Activated naive CD4-positive, alpha-beta T cell treated with anti-CD3 and anti-CD28 coated beads for 36 hours (primary cell): Measurements from ENCODE around the gene RXFP1. TPM values are rescaled to one million over a fixed set of nuclear protein-coding genes. Genes with fewer than 3 reads are reported as not detected.
A peak's percentile ranks its signal among the peaks of the same experiment; 100 is the strongest.

Source experiments
- CTCF ChIA-PET: fragments of 350-600 bp; sonication (Branson Sonifier 250); formaldehyde crosslinking; loops from one replicate; lab custom pipeline; 2021; ENCODE audit warnings: antibody characterized with exemption; lab: Charles Lee
- DNase-seq: peaks from one replicate; pipeline ENCODE4 v3.0.0-alpha.2; 2020
- H3K27ac Mint-ChIP-seq: one replicate; pipeline ENCODE4 v1.8.0; 2021; ENCODE audit warnings: mild to moderate bottlenecking, mixed read lengths
- H3K27me3 Mint-ChIP-seq: one replicate; pipeline ENCODE4 v1.8.0; 2021; ENCODE audit warnings: low read depth, mixed read lengths
- H3K36me3 Mint-ChIP-seq: one replicate; pipeline ENCODE4 v1.8.0; 2021; ENCODE audit warnings: low read depth, mixed read lengths
- H3K4me1 Mint-ChIP-seq: one replicate; pipeline ENCODE4 v1.8.0; 2021; ENCODE audit warnings: low read depth, mixed read lengths
- H3K4me3 Mint-ChIP-seq: one replicate; pipeline ENCODE4 v1.8.0; 2021; ENCODE audit warnings: mild to moderate bottlenecking, moderate library complexity, mixed read lengths
- H3K9me3 Mint-ChIP-seq: one replicate; pipeline ENCODE4 v1.8.0; 2021; ENCODE audit warnings: mixed read lengths
- intact Hi-C: fragments of 100-400 bp; cut with micrococcal nuclease; formaldehyde crosslinking; loops from one replicate; pipeline ENCODE4 v1.15.1; 2023
- total RNA-seq, 2 experiments: library from RNA; stranded (reverse); gene quantifications; one replicate each; pipeline ENCODE4 v1.2.3, GENCODE V29; 2021

RXFP1 gene
- total RNA-seq, 2 experiments from 2014 or later, result not detected

DNA sequence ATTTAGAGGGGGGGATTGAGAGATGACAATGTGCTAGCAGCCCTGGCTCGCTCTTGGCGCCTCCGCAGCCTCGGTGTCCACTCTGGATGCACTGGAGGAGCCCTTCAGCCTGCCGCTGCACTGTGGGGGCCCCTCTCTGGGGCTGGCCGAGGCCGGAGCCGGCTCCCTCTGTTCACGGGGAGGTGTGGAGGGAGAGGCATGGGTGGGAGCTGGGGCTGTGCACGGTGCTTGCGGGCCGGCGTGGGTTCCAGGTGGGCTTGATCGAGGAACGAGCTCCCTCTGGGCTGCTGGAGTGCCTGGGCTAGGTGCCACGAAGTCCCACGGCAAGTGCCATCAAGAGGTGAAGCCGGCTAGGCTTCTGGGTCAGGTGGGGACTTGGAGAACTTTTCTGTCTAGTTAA lies 143.1 kb downstream of the RXFP1 start:
- Mint-ChIP-seq H3K27ac (no peak overlapping the region), H3K4me3 (no peak overlapping the region), H3K4me1 (peaks cover 5% of the 10 kb centered on the region), H3K36me3 (peaks cover 2% of the 10 kb centered on the region), H3K9me3 (no peaks in the 10 kb centered on the region), H3K27me3 (no peaks in the 10 kb centered on the region)
- intact Hi-C loops, result no loop called here
- CTCF ChIA-PET, result no interaction called here
- no peak for DNase-seq

DNA sequence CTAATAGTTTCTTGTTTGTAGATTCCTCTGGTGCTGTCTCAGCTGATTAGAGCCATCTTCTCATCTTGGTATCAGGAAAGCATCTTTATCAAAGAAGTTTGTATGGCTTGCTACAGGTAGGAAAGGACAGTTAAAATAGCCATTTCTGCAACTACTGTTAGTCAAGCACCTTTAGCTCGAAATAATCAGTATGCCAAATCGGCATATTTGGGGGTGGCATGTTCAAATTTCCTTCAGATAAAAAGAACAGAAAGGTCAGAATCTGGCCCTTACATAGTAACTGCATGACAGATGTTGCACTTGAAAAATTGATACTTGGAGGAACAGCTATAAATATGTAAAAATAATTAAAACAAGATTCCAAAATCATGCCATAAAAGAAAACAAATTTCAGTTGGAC lies 145.2 kb downstream of the RXFP1 start:
- Mint-ChIP-seq H3K4me3 (no peak overlapping the region), H3K36me3 (peaks cover 3% of the 10 kb centered on the region), H3K4me1 (peaks cover 13% of the 10 kb centered on the region), H3K27me3 (no peaks in the 10 kb centered on the region), H3K27ac (no peak overlapping the region), H3K9me3 (no peaks in the 10 kb centered on the region)
- DNase-seq, result no peak
- intact Hi-C loops, result loop anchor here (2.0 kb wide), 1 partner anchor 170 kb away; no protein-coding TSS in a partner anchor
- CTCF ChIA-PET, result interaction anchor here (0.6 to 0.7 kb wide), 3 partner anchors 58 to 139 kb away, joined by 3 to 4 read pairs (median 3); no protein-coding TSS in a partner anchor

DNA sequence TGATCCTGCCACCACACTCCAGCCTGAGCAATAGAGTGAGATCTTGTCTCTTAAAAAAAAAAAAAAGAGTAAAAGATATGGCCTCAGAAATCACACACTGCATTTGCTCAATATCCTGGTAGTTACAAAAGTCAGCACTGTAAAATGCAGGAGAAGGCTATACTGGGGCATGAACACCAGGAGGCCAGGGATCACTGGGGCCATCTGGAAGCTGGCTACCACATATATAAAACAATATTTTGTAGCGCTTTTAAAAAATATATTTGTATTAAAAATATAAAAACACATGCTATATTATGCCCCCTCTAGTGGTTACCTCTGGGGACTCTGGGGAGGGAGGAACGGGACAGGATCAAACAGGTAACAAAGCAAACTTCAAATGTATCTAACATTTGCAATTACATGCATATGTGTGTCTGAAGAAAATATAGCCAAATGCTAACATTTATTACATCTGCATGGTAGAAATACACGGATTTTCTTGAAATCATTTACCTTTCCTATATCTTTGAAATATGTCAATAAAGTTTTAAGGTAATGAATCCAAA lies 146.0 kb downstream of the RXFP1 start:
- no peaks in the 10 kb centered on the region for H3K27me3 Mint-ChIP-seq
- intact Hi-C loops, result loop anchor here (2.0 kb wide), 1 partner anchor 171 kb away; no protein-coding TSS in a partner anchor
- H3K27ac Mint-ChIP-seq, result no peak overlapping the region
- DNase-seq, result peak; percentile 28
- CTCF ChIA-PET, result interaction anchor here (0.6 to 0.7 kb wide), 6 partner anchors 59 to 441 kb away, joined by 3 to 5 read pairs (median 4); no protein-coding TSS in a partner anchor
- no peaks in the 10 kb centered on the region for H3K9me3 Mint-ChIP-seq
- H3K36me3 Mint-ChIP-seq, result peaks cover 3% of the 10 kb centered on the region
- H3K4me1 Mint-ChIP-seq, result peaks cover 16% of the 10 kb centered on the region
- H3K4me3 Mint-ChIP-seq, result no peak overlapping the region

DNA sequence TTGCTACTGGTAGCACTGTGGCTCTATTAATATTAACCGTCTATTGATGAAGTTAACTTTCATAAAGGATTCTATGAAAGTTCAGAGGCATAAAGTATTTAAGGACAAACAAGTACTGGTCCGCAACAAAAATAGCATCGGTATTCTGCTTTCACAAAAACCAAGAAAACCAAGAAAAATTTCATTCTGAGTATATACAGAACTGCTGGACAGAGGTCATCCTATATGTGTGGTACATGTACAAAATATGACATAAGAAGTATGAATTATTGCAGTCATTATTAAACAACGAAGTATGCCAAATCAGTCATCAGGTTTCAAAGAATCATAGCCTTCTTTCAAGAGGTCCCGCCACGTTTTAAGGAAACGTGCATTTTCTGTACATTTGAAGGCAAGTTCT lies 147.6 kb downstream of the RXFP1 start:
- Mint-ChIP-seq H3K9me3 (no peaks in the 10 kb centered on the region), H3K27me3 (no peaks in the 10 kb centered on the region), H3K27ac (no peak overlapping the region), H3K36me3 (peaks cover 3% of the 10 kb centered on the region), H3K4me1 (peaks cover 19% of the 10 kb centered on the region), H3K4me3 (no peak overlapping the region)
- intact Hi-C loops, result no loop called here
- no peak for DNase-seq
- CTCF ChIA-PET, result interaction anchor here (0.7 to 1.2 kb wide), 3 partner anchors 34 to 245 kb away, joined by 3 to 4 read pairs (median 3); no protein-coding TSS in a partner anchor

DNA sequence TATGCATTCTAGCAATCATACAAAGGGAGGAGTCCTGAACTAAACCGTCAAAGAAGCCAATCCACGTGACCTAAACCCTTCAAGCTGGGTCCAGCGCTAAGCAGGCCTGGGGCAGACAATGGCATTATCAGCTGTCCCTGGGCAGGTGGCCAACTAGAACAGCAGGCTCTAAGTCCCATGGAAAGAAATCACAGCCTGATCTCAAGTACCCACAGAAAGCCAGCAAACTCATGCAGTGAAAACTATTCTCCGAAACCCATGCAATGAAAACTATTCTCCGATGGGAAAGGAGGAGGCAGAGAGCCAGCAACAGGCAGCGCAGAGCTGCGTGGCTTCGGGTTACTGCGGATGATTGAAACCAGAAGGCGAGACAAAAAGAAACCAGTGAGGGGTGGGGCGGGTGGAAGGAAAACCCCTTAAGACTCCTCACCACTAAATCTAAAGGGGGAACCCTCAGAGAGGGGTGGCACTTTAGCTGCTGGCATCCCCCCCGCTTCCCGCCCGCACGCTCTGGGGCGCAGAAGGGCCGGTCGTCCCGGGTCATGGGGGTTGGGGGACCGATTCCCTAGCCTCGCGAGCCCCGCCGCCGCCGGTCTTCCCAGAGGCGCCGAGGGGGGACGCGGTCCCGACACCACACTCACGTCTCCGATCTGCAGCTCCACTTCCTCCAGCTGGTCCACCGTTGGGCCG lies 149.4 kb downstream of the RXFP1 start:
- peak; percentile 86 for DNase-seq
- intact Hi-C loops, result loop anchor here (1.0 to 5.0 kb wide), 7 partner anchors 52 to 535 kb away; partner anchors contain the start of genes PPID and TMEM144
- peaks cover 3% of the 10 kb centered on the region for H3K36me3 Mint-ChIP-seq
- H3K9me3 Mint-ChIP-seq, result no peaks in the 10 kb centered on the region
- H3K4me3 Mint-ChIP-seq, result peak overlapping the region; percentile 96
- no peaks in the 10 kb centered on the region for H3K27me3 Mint-ChIP-seq
- CTCF ChIA-PET, result interaction anchor here (1.1 kb wide), 1 partner anchor 54 kb away, joined by 4 read pairs; no protein-coding TSS in a partner anchor
- peaks cover 19% of the 10 kb centered on the region for H3K4me1 Mint-ChIP-seq
- H3K27ac Mint-ChIP-seq, result peak overlapping the region; percentile 94

DNA sequence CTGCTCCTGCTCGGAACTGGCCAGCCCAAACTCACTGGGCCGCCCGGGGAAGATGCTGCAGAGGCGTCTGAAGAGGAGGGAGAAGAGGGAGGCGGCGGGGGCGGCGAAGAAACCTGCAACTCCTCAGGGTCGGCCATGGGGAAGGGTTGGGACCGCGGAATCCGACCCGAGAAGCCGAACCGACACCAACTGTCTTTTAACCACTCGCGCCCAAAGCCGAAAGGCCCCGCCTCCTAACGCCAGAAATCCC lies 149.9 kb downstream of the RXFP1 start, which contains the start of gene C4orf46:
C4orf46 (minus strand) TSS at position 223 of the 250 bp plus-strand sequence; CDS start at position 137, 86 bp downstream.
- peak within 1 kb of the TSS; percentile 94 for H3K27ac Mint-ChIP-seq
- CTCF ChIA-PET, result no interaction called here
- H3K4me1 Mint-ChIP-seq, result peaks cover 19% of the 10 kb centered on the region
- no peak for DNase-seq
- intact Hi-C loops, result loop anchor here (1.0 to 5.0 kb wide), 7 partner anchors 52 to 535 kb away; partner anchors contain the start of genes PPID and TMEM144
- H3K27me3 Mint-ChIP-seq, result no peaks in the 10 kb centered on the region
- peaks cover 3% of the 10 kb centered on the region for H3K36me3 Mint-ChIP-seq
- no peaks in the 10 kb centered on the region for H3K9me3 Mint-ChIP-seq
- H3K4me3 Mint-ChIP-seq, result peak within 1 kb of the TSS; percentile 96

DNA sequence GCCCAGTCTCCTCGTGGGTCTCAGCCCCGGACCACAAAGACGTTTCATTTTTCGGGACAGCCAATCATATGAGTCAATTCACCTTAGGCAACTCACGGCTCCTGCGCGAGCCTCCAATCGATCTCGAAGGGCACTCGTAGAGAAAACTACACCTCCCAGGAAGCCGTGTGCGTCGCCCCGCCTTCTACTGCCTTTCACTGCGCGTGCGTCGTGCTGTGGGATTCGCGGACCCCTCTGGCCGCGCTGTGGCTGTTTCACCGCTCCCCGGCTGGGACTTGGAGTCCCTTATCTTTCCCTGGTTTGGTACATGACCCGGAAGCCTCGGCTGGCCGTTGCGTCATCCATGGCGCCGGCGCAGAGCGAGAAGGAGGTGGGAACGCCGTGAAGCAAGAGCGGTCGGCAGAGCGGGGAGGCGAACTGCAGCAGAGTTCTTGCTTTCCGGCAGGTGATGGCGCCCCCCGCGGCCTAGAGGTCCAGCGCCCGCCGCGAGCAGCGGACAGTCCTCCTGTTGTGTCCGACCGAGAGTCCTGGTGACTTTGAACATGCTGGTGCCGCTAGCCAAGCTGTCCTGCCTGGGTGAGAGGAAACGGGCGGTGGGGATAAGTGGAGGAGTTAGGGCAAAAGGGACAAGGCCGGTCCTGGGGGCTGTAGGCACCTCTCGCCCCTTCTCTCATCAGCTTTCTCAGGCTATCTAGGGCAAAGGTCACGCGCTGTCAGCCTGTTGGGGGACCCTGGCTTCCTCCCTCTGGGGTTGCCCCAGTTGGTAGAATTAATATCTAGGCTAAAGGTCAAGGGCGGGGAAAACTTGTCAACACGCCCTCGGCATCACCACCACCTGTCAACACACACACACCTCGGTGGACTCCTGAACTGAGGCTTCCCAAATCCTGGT lies 150.5 kb downstream of the RXFP1 start, which contains the start of gene ETFDH:
ETFDH (plus strand) TSS at position 382 of the 892 bp plus-strand sequence; CDS start at position 543, 161 bp downstream.
- CTCF ChIA-PET, result interaction anchor here (1.3 to 1.7 kb wide), 2 partner anchors 9 to 24 kb away, joined by 3 to 4 read pairs; no protein-coding TSS in a partner anchor
- peak within 1 kb of the TSS; percentile 94 for H3K27ac Mint-ChIP-seq
- peaks cover 5% of the 10 kb centered on the region for H3K36me3 Mint-ChIP-seq
- H3K27me3 Mint-ChIP-seq, result no peaks in the 10 kb centered on the region
- intact Hi-C loops, result loop anchor here (1.0 to 5.0 kb wide), 10 partner anchors 51 to 534 kb away; partner anchors contain the start of genes FNIP2, PPID and TMEM144
- DNase-seq, result peak; percentile 97
- peaks cover 19% of the 10 kb centered on the region for H3K4me1 Mint-ChIP-seq
- no peaks in the 10 kb centered on the region for H3K9me3 Mint-ChIP-seq
- peak within 1 kb of the TSS; percentile 96 for H3K4me3 Mint-ChIP-seq

DNA sequence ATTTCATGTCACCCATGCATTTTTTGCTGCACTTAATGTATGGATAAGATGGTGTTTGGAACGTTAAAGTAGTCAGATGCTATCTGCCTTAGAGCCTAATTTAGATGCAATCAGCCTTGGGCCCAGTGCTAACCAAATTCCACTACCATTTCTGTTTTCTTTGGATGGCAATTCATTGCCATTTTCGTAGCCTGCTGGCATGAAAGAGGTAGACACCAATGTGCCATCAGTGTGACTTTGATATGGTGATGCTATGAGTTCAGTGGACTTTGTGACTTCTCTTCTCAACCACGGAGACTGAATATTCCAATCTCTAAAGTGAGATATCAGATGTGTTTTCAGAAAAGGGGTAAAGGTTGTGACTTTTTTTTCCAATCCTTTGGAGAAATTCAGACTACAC lies 152.0 kb downstream of the RXFP1 start:
- peaks cover 19% of the 10 kb centered on the region for H3K4me1 Mint-ChIP-seq
- intact Hi-C loops, result loop anchor here (2.0 to 5.0 kb wide), 2 partner anchors 139 to 461 kb away; partner anchors contain the start of gene TMEM144
- CTCF ChIA-PET, result interaction anchor here (1.3 to 1.7 kb wide), 2 partner anchors 7 to 23 kb away, joined by 3 to 4 read pairs; no protein-coding TSS in a partner anchor
- H3K4me3 Mint-ChIP-seq, result no peak overlapping the region
- H3K27ac Mint-ChIP-seq, result no peak overlapping the region
- no peaks in the 10 kb centered on the region for H3K27me3 Mint-ChIP-seq
- peaks cover 5% of the 10 kb centered on the region for H3K36me3 Mint-ChIP-seq
- no peak for DNase-seq
- no peaks in the 10 kb centered on the region for H3K9me3 Mint-ChIP-seq

DNA sequence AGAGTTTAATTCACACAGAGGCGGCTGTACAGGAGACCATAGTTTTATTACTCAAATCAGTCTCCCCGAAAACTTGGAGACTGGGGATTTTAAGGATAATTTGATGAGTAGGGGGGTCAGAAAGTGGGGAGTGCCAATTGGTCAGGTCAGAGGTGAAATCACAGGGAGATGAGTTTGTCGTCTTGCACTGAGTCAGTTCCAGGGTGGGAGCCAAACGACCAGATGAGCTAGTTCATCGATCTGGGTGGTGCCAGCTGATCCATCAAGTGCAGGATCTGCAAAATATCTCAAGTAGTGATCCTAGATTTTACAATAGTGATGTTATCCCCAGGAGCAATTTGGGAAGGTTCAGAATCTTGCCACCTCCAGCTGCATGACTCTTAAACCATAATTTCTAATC lies 154.4 kb downstream of the RXFP1 start:
- peaks cover 9% of the 10 kb centered on the region for H3K4me1 Mint-ChIP-seq
- CTCF ChIA-PET, result no interaction called here
- intact Hi-C loops, result no loop called here
- no peak for DNase-seq
- peaks cover 7% of the 10 kb centered on the region for H3K36me3 Mint-ChIP-seq
- no peak overlapping the region for H3K27ac Mint-ChIP-seq
- no peaks in the 10 kb centered on the region for H3K27me3 Mint-ChIP-seq
- no peaks in the 10 kb centered on the region for H3K9me3 Mint-ChIP-seq
- H3K4me3 Mint-ChIP-seq, result no peak overlapping the region

DNA sequence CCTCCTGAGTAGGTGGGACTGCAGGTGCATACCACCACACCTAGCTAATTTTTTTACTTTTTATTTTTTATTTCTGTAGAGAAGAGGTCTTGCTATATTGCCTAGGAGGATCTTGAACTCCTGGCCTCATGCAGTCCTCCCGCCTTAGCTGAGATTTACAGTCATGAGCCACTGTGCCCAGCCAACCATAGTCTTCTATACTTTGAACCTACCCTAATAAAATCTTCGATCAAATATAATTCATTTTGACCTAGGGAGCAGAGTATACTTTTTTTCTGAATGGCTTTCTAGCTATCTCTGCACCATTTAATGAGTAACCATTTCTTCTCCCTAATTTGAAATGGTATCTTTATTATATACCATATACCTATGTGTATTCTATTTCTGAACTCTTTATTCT lies 157.1 kb downstream of the RXFP1 start:
- Mint-ChIP-seq H3K4me3 (no peak overlapping the region), H3K4me1 (peaks cover under 1% of the 10 kb centered on the region)
- intact Hi-C loops, result no loop called here

DNA sequence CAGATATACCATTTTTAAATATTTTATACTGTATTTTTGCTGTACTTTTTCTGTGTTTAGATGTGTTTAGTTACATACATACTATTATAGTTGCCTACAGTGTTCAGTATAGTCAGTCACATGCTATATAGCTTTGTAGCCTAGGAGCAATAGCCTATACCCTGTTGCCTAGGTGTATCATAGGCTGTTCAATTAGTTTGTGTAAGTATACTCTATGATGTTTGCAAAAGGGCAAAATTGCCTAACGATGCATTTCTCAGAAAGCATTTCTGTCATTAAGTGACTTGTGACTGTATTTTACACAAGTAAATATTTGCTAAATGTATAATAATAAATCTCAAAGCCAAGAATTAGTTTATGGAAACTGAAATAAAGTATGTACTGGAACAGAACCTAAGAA lies 159.9 kb downstream of the RXFP1 start:
- H3K27ac Mint-ChIP-seq, result no peak overlapping the region
- no peak overlapping the region for H3K4me3 Mint-ChIP-seq
- CTCF ChIA-PET, result interaction anchor here (0.8 to 1.0 kb wide), 2 partner anchors 15 to 535 kb away, joined by 3 read pairs; no protein-coding TSS in a partner anchor

More for the DNA sequence above, 157.1 kb downstream of the RXFP1 start:
- H3K9me3 Mint-ChIP-seq, result no peaks in the 10 kb centered on the region
- no peak for DNase-seq
- CTCF ChIA-PET, result interaction anchor here (0.7 to 1.0 kb wide), 2 partner anchors 173 to 524 kb away, joined by 5 read pairs; no protein-coding TSS in a partner anchor
- no peak overlapping the region for H3K27ac Mint-ChIP-seq
- H3K36me3 Mint-ChIP-seq, result peaks cover 8% of the 10 kb centered on the region
- H3K27me3 Mint-ChIP-seq, result no peaks in the 10 kb centered on the region

More for the DNA sequence above, 159.9 kb downstream of the RXFP1 start:
- Mint-ChIP-seq H3K27me3 (no peaks in the 10 kb centered on the region), H3K9me3 (no peaks in the 10 kb centered on the region), H3K4me1 (no peaks in the 10 kb centered on the region), H3K36me3 (peaks cover 8% of the 10 kb centered on the region)
- intact Hi-C loops, result no loop called here
- no peak for DNase-seq
